ENCODE measurements around the gene SOST.

GRCh38 chr17:43733956-43734355 lies 24.6 kb downstream of the SOST start:
- no peak for TF ChIP-seq EZH2 (IDR thresholded peaks at IDR 0.05; ENCODE audit: borderline replicate concordance, insufficient read depth, low read depth, low read length, poor library complexity, severe bottlenecking)
- TF ChIP-seq CTCF (IDR thresholded peaks at IDR 0.05): no peak

Measured in B cell (primary cell).